ENCODE data around the gene CAMTA2. TPM values are rescaled to one million over a fixed set of nuclear protein-coding genes. Genes with fewer than 3 reads are reported as not detected.

Gene CAMTA2
- total RNA-seq, 1 donor from 2014 or later, result 17.7 TPM

DNA sequence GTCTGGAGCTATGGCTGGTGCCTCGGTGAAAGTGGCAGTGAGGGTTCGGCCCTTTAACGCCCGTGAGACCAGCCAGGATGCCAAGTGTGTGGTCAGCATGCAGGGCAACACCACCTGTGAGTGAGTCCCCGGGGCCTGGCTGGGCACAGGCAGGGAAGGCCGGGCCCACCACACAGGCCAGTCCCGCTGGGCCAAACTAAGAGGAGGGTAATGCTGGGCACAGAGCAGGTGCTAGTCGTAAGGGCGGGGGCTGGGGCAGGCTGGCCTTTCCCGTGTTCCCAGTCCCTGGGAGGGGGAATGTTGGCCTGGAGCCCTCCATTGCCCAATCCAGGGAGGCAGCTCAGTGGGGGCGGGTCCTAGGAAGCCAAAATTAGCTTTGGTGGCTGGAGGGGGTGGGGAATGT lies 12.8 kb upstream of the CAMTA2 start:
- DNase-seq (ENCODE audit: low spot score), result peak; percentile 83
- peak; percentile 32 for ATAC-seq

DNA sequence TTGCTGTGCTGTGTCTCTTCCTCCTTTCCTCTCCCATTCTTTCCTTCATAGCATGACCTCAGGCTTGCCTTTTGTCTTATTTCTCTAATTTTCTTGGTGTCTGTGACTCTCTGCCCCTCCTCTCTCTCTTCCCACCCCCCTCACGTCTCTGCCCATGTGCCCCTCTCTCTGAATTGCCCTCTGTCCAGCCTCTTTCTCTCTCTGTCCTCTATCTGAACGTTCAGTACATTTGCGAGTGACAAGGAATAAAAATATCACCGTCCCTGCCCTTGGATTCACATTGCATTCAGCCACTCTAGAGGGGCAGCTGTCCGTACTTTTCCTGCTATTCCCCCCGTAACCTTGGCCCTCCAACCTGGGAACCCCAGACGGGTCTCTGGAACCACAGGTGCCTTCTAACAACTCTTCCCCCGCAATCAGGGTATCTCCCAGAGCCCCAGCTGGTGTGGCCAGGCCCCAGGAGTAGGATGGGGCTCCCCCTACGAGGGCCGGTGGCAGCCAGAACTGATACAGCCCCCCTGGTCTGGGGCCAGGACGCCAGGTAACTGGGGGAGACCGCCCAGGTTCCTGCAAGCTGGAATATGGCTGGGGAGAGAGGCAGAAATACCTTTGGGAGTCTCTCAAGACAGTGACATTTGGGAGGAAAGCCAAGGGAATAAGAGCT lies 12.1 kb upstream of the CAMTA2 start:
- no peak for DNase-seq (ENCODE audit: low spot score)
- ATAC-seq, result no peak

DNA sequence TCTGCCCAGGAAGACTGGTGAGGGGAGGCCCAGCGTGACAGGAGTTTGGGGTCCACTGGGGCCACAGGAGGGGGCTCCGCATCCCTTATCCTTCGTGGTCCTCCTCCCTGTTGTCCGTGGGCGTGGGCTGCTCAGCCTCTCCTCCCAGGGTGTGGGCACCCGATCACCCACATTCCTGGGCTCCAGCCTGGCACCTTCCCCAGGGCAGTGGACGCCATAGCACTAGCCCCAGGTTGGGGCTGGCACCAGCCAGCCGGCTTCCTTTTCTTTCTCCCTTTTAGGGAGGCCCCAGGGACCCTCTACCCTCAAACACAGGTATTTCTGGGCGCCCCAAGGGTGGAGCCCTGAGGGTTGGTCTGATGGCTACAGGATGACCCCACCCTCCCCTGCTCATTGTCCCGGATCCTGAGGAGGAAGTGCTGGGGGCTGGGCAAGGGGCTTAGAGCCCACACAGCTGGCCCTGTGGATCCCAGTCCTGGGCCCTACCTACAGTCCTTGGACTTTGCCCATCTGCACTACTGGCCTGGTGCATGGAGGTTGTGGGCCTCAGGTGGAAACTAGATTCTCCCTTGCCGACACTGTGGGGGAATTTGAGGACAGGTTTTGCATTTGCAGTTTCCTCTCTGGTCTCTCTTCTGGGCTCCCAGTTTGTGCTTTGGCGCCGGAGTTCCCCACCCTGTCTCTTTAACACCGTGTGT lies 11.4 kb upstream of the CAMTA2 start:
- ATAC-seq, result peak; percentile 50
- DNase-seq (ENCODE audit: low spot score), result peak; percentile 77

DNA sequence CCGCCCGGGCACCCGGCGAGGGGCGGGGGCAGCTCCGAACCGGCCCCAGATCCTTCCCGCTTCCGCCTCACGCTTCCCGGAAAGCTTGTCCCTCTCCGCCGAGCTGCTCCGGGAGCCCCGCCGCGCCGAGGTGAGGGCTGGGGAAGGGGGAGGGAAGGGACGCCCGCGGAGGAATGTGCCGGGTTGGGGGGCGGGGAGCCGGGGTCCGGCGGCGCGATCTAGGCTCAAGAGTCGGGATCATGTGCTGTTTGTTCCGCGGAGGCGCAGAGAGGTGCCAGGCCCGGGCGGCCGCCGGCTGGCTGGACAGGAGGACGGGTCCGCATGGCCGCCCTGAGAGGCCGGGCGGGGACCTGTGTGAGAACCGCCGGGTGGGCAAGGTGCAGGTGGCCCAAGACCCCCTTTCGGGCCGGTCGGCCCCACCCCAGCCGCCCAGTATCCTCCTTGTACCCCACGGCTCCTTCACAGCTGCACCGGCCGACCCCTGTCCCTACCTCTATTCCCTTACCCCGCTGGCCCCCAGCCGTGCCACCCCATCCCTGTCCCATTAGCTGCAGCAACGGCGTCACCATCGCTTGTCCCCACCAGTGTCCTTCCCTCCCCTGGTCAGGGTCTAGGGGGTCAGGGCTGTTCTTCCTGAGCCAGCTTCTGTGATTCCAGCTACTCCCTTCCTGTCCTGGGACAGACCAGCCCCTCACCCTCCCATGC lies 10.7 kb upstream of the CAMTA2 start:
- ATAC-seq (peak; percentile 1), DNase-seq (ENCODE audit: low spot score) (peak; percentile 65)

DNA sequence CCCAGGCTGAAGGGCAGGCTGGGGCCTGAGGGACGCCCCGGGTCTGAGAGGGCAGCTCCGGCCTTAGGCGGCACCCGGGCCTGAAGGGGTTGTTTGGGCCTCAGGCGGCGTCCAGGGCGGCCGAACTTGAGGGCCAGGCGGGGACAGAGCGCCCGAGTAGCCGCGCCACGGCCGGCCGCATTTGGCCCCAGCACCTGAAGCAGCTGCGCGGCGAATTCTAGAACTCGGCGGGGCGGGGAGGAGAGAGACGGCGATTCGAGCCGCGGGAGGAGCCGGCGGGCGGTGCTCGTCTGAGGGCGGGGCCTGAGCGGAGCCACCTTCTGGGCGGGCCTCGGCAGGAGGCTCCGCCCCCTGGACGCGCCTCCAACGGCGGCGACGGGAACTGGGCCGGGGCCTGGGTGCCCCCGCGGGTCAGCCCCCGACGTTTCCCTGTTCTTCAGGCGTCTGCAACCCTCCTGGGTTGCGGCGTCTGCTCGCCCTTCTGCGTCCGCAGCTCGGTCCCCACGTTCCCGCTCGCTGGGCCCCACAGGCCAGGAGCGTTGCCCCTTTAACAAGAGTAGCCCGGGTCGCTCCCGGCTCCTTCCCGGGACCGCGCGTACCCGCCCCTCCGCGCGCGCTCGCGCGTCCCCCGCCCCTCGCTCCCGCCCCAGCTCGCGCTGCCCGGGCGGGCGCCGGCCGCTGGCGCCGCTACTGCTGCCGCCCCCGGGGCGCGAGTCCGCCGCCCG lies 10.0 kb upstream of the CAMTA2 start, which contains the start of the genes INCA1 and KIF1C:
Gene INCA1, minus strand, starts transcription at position 221 of the 725 bp plus-strand sequence. CDS start 3,085 bp downstream, outside the sequence.
Gene KIF1C, plus strand, starts transcription at position 649 of the 725 bp plus-strand sequence. CDS start 2,297 bp downstream, outside the sequence.
- DNase-seq (ENCODE audit: low spot score) (peak; percentile 95), ATAC-seq (peak; percentile 90)

DNA sequence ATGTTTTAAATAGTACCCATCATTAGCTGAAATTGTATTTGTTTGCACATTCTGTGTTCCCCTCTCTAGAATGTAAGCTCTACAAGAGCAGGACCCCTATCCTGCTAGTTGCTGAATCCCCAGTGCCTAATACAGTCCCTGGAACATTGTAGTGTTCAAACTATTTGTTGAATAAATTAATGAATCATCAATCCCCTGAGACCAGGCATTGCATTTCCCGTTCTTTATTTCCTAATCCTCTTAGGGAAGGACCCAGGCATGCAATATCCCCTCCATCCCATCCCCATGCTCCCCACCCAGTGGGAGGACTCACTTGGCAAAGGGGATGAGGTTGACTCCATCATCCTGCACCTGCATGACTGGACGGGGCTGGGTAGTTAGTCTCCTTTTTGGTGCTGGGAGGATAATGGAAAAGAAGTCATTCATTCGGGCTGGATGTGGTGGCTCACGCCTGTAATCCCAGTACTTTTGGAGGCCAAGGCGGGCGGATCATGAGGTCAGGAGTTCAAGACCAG lies 6.7 kb upstream of the CAMTA2 start:
- DNase-seq (ENCODE audit: low spot score), result no peak
- no peak for ATAC-seq

DNA sequence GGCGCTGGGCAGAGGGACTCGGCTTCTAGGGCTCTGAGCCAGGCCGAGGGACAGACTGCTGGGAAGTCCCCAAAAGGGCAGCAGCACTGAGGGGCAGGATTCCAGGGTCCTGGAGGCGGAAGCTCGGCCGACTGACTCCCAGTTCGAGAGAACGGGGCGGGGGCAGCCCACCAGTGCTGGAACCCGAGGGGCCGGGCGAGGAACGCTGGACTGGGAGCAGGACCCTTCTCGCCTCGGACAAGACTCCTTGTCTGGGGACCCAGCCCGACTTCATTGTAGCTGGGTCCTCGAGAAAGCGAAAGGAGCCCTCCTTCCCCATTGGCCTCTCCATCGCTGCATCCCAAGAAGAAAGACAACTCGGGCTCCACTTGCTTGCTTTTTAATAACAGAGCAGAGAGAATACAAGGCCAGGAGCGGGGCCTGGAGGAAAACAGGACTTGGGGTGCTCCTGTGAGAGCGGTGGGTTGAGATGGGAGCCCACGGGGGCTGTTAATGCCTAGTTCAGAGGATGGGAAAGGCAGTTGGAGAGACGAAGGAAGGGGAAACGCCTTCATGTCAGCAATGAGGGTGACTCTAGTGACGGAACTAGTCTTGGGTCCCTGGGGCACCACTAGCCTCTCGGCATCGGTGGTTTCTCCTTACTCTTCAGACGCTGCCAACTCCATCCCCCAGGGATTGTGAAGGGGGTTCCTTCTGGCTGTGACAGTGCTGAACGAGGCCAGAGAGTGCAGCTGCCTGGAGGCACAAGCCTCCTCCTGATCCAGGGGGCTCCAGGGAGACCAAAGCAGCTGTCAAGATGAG lies 492 bp upstream of the CAMTA2 start:
- DNase-seq (ENCODE audit: low spot score) (no peak), ATAC-seq (no peak)

DNA sequence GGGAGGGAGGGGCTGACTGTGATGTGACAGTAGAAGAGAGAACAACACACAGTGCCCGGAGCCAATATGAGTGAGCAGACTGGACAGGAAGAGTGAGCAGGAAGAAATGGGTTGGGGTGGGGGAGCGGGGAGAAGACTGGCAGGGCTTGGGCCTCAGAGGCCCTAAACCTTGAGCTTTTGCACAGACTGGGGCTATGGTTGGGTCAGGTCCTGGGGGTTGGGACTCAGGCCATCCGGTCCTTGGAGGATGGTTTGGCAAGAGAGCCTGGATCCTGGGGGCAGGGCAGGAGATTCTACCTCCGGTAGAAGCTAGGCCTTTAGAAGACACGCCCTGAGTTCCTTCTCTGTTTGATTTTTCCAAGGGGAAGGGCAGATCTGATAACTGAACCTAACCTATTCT lies 1.1 kb downstream of the CAMTA2 start:
- no peak for DNase-seq (ENCODE audit: low spot score)

DNA sequence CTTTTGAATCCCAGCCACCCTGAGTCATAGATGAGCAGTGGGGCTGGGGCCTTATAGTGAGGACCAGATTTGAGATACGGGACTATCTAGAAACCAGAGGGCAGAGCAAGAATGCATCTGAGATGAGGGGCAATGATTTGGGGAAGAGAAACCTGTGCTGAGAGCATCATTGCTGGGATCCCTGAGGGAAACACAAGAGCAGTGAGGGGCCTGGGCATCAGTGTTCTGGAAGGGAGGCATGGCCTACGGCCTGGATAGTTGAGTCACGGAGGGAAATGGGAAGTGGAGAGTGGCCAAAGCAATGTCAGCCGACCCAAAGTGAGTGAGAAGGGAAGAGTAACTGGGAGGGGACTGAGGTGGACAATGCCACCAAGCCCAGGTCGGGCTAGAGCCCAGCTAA lies 5.2 kb downstream of the CAMTA2 start:
- no peak for DNase-seq (ENCODE audit: low spot score)
- ATAC-seq, result no peak

More for the DNA sequence above, 1.1 kb downstream of the CAMTA2 start:
- no peak for ATAC-seq

DNA sequence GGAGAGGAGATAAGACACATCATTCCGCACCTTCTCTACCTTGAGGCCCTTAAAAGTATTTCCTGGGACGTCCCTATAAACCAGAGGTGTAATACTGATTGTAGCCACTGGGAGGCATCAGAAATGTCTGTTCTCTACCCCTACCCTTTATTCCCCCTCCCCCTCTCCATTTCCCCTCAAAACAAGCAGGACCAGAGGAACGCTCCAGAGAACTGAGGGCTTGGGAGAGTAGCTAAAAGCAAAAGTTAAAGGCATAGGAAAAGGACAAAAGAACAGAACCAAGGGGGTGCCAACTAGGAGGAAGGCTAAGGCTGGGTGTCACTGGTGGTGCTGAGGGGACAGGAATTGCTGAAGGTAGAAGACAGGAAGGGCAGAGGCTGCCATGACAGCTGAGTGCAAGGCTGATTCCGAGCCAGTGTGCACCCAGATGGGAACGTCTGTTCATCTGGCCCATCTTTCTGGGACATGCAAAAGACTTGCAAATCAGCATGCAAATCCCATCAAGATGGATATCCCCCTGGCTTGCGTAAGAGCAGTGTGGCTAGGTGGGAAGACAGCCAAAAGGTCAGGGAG lies 6.7 kb downstream of the CAMTA2 start:
- DNase-seq (ENCODE audit: low spot score) (no peak), ATAC-seq (peak; percentile 82)

DNA sequence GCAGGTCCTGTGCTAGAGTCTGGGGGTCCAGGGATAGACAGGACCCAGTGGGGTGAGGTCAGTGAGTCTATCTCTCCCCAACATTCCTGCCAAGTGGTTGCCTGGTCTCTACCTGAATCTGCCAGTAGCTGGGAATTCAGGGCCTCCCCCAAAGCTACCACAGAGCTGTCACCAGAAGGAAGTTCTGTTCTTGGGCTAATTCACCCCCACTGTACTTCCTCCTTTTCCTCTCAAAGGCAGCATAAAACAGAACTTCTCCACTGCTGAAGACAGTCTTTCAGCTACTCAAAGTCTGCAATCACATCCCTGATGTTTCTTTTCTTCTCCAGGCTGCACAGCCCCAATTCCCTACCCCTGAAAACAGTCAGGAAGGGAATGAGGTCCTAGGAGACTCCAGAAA lies 8.7 kb downstream of the CAMTA2 start:
- no peak for ATAC-seq
- DNase-seq (ENCODE audit: low spot score), result no peak

DNA sequence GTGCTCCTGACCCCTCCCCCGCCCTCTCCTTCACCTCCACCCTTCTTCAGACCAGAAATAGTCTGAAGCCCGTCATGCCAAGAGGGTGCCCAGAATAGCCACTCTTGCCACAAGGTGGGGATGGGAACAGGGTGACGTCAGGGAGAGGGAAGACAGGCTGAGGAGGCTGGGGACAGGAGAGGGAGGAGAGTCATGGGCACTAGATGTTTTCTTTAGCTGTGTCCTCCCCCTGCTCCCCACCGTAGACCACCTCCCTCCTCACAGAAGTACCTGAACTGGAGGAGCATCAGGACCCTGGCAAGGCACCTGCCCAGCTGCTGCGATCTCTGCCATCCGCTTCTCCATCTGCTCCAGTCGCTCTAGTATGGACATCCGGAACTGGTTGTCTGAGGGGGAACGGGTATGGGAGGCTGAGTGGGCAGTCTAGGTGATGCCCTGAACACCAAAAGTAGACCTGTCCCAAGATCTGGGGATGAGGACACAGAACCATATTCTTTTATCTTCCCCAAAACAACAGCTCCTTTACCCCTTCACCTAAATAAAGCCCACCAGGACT lies 13.3 kb downstream of the CAMTA2 start:
- ATAC-seq (no peak), DNase-seq (ENCODE audit: low spot score) (no peak)

DNA sequence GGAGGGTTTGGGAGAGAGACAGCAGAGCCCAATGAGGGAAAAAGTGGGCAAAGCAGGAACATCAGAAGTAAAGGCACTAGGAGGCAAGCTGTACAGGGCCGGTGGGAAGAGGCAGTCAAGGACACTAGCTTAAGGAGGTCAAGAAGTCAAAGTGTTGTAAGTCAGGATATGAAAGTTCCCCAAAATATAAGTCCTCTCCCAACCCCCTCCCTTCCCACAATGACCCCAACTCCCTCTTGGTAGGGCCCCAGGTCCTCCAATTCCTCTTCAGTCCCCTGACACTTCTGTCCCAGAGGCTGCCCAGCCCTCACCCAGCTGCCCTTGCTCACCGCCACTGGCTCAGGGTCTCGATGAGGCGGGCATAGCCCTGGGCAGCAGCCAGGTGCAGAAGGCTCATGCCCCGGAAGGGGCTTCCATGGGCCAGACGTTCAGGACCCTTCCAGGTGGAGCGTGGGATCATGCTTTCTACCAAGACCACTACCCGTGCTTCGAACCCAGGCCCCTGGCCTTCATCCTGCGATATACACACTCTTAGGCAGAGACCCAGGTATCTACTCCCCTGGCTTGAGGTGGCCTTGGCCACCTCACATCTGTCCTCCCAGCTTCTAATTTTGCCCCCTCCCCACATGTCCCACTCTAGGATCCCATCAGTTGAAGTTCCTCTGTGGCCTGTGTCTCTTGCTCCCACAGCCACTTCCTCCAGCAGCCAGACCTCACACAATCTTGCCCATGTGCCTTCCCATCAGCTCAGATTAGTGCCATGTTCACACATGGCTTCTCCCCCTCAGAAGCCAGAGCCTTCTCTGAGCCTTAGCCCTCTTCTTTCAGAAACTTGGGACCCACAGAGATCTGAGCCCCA lies 14.0 kb downstream of the CAMTA2 start:
- no peak for DNase-seq (ENCODE audit: low spot score)

DNA sequence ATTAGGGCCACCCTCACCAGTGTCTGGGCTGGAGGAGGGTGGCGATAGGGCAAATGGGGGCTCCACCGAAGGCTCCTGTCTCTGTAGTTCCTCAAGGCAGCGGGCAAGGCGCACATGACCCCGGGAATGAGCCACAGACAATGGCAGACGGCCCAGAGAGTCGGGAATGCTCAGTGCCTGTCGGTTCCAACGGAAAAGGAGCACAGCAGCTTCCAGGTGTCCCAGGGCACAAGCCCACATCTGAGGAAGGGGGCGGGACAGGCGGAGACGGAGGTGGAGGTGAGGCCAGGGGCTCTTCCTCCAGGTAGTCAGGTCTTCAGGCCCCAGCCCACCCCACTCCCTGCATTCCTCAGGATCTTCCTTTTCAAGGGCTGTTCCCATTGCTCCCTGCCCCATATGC lies 14.7 kb downstream of the CAMTA2 start:
- DNase-seq (ENCODE audit: low spot score) (no peak), ATAC-seq (no peak)

More for the DNA sequence above, 14.0 kb downstream of the CAMTA2 start:
- ATAC-seq, result no peak

DNA sequence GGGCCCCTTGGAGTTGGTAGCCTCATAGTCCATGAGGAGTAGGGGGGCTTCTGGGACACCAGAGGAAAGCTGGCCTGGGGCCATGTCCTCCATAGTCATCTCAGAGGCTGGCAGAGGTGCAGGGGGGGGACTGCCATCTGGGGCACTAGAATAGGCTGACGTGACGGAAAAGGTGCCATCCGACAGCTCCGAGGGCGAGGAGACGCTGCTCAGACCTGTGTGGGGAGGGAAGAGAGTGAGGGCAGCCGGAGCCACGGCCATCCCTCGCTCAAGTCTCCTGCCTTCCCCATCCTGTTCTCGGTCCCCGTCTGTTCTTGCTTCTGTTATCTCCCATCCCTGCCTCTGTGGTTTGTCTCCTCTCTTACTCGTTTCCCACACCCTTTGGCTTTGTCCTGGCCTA lies 15.2 kb downstream of the CAMTA2 start:
- ATAC-seq (no peak), DNase-seq (ENCODE audit: low spot score) (no peak)

DNA sequence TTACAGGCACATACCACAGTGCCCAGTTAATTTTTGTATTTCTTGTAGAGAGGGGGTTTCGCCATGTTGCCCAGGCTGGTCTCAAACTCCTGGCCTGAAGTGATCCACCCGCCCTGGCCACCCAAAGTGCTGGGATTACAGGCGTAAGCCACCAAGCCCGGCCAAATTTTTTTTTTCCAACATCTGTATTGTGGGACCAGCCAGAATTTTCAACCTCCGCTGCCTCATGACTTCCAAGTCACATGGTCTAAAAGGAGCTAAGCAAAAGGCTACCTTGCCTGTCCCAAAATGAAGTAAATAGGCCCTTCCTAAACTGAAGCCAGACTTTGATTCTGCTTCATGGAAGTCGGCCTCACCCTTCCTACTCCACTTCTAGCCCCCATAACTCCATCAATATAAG lies 15.6 kb downstream of the CAMTA2 start:
- ATAC-seq, result no peak

DNA sequence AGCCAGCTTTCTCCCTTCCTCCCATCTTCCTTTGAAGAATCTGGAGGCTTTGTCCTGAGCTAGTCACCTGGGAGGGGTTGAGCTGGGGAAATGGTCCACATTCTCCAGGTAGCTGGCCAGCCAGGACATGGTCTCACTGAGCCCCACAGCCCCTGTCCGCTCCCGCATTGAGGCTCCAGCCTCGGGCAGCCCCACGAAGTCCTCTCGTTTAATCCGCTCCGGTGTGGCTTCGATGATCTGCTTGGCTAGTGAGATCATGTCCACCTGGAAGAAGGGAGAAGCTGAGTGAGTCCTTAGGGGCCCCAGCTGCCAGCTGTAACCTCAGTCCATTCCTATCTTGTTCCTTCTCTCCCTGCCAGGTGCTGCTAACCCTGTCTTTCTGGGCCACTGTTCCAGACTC lies 17.2 kb downstream of the CAMTA2 start:
- DNase-seq (ENCODE audit: low spot score) (no peak), ATAC-seq (no peak)

More for the DNA sequence above, 15.6 kb downstream of the CAMTA2 start:
- DNase-seq (ENCODE audit: low spot score), result no peak

DNA sequence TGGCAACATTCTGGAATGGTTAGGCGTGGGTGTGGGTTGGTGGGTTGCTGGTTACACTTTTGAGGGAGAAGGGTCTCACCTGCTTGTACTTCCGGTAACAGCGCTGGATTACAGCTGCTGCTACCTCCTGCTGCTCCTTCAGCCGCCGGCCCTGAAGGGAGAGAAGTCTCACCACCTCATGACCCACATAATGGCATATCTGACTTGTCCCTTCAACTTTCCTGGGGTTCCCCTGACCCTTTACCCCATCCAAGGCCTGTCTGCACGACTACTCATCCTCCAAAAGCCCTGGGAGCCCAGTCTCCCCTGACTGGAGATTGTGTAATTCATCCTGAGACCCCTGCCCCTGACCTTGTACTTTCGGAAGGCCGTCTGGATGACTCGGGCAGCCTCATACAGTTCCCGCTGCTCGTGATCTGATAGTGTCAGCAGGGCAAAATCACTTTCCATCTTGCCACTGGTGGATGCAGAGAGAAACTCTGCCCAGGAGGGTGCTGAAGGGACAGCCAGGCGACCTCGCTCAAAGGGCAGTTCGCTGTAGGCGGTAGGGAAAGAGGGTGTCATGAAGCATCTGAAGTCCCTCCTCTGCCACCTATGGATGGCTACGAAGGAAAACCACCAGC lies 17.8 kb downstream of the CAMTA2 start:
- peak; percentile 78 for DNase-seq (ENCODE audit: low spot score)

More for the DNA sequence above, 17.8 kb downstream of the CAMTA2 start:
- peak; percentile 21 for ATAC-seq

Measured in left lobe of liver (tissue), 2 donors.